ENCODE data around the gene ACSM2B. TPM values are rescaled to one million over a fixed set of nuclear protein-coding genes. Genes with fewer than 3 reads are reported as not detected.
"Not testable (repeated sequence)": the region's sequence is repeated elsewhere in the genome, so short reads cannot be mapped to it uniquely, and the experiment has no call there.

Gene ACSM2B
- total RNA-seq, 1 experiment from 2014 or later = not detected

DNA sequence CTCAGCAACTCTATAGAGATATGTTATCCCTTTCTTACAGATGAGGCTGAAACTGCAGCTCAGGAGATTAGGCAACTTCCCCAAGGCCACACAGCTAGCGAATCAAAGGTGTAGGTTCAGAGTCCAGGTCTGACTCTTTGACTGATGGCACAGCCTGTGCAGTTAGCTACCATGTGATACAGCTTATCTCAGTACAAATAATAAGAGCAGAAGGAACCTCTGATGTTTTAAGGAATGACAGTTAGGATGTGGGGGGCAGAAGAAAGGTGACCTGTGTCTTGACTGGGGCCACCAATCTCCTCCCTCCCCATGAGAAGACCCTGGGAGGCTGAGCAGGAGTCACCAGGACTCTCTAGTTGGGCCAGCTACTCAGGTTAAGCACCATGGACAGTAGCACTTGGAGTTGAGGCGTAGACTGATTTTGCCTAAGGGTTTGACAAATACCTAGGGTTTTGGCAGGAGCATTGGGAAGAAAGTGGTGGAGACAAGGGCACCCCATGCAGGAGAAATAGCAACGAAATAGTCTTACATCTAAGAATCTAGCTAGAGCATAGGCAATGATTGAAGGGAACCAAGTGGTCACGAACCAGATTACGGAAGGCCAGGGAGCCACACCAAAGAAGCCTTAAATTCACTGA is 22.8 kb upstream of the ACSM2B start:
- Histone ChIP-seq H3K9me2 (ENCODE audit: insufficient read depth) (no peaks in the 10 kb centered on the region), H3K4me2 (ENCODE audit: low read length) (no peak overlapping the region), H3K27me3 (ENCODE audit: insufficient read depth, low read length) (0 out of 2 replicates have a peak, but pooled peaks cover 2% of the 10 kb centered on the region), H3K4me1 (ENCODE audit: control insufficient read depth in 1 of 2, insufficient read depth in 2 of 2, low read length in 2 of 2) (no peaks in the 10 kb centered on the region), H3K9ac (ENCODE audit: low read length) (no peak overlapping the region), H3K9me3 (ENCODE audit: control insufficient read depth in 1 of 2, insufficient read depth in 1 of 2, low read depth in 1 of 2, low read length in 2 of 2) (no peaks in the 10 kb centered on the region), H3K4me3 (replicated peaks in 1 of 2; ENCODE audit: low read depth in 1 of 2, low read length in 2 of 2) (no peak overlapping the region), H3K36me3 (ENCODE audit: control insufficient read depth in 1 of 2, insufficient read depth in 2 of 2, low read length in 2 of 2) (no peaks in the 10 kb centered on the region), H3K79me2 (ENCODE audit: insufficient read depth, low read length) (no peaks in the 10 kb centered on the region), H2AFZ (ENCODE audit: low read depth, low read length, poor library complexity, severe bottlenecking) (no peak overlapping the region), H3K27ac (ENCODE audit: low read depth, low read length) (no peak overlapping the region), H4K20me1 (ENCODE audit: insufficient read depth) (no peaks in the 10 kb centered on the region)
- TF ChIP-seq, protein P1, sequence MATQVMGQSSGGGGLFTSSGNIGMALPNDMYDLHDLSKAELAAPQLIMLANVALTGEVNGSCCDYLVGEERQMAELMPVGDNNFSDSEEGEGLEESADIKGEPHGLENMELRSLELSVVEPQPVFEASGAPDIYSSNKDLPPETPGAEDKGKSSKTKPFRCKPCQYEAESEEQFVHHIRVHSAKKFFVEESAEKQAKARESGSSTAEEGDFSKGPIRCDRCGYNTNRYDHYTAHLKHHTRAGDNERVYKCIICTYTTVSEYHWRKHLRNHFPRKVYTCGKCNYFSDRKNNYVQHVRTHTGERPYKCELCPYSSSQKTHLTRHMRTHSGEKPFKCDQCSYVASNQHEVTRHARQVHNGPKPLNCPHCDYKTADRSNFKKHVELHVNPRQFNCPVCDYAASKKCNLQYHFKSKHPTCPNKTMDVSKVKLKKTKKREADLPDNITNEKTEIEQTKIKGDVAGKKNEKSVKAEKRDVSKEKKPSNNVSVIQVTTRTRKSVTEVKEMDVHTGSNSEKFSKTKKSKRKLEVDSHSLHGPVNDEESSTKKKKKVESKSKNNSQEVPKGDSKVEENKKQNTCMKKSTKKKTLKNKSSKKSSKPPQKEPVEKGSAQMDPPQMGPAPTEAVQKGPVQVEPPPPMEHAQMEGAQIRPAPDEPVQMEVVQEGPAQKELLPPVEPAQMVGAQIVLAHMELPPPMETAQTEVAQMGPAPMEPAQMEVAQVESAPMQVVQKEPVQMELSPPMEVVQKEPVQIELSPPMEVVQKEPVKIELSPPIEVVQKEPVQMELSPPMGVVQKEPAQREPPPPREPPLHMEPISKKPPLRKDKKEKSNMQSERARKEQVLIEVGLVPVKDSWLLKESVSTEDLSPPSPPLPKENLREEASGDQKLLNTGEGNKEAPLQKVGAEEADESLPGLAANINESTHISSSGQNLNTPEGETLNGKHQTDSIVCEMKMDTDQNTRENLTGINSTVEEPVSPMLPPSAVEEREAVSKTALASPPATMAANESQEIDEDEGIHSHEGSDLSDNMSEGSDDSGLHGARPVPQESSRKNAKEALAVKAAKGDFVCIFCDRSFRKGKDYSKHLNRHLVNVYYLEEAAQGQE (IDR thresholded peaks at IDR 0.05; ENCODE audit: low read depth) = peak; percentile 59
- TF ChIP-seq, protein P2, sequence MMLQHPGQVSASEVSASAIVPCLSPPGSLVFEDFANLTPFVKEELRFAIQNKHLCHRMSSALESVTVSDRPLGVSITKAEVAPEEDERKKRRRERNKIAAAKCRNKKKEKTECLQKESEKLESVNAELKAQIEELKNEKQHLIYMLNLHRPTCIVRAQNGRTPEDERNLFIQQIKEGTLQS (IDR thresholded peaks at IDR 0.05) = no peak
- DNase-seq (ENCODE audit: low read depth, low spot score) (no peak), ATAC-seq (no peak)
- RAD21 ChIA-PET (ENCODE audit: low non-redundant PET in 1 of 2, low total read pairs in 2 of 2, uncharacterized antibody in 2 of 2, unreplicated experiment in 2 of 2) = no interaction called here
- intact Hi-C loops (cut with micrococcal nuclease) = no loop called here
- POLR2A ChIA-PET = no interaction called here
- no TSS peak for BruUV-seq (replicated peaks)
- CTCF ChIA-PET = no interaction called here

DNA sequence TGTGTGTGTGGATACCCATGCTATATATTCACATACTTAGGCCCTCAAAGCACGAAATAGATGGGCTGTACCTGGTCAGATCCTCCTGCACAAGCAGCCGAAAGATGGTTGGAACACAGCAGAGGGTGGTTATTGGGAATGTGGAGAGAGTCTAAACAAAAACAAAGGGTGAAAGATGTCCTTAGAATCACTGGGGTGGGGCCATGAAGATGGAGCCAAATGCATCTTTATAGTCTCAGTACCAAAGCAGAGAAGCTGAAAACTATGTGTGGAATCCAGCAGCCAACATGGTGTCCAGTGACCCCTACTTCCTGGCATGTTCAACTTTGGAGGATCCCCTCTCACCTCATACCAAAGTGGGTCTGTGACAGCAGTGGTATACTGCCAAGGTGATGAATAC is 19.5 kb upstream of the ACSM2B start:
- H3K27ac ChIP-seq (ENCODE audit: low read depth, low read length); H3K9ac ChIP-seq (ENCODE audit: low read length); DNase-seq (ENCODE audit: low read depth, low spot score); H3K36me3 ChIP-seq (ENCODE audit: control insufficient read depth in 1 of 2, insufficient read depth in 2 of 2, low read length in 2 of 2); BruUV-seq (replicated peaks); H3K9me3 ChIP-seq (ENCODE audit: control insufficient read depth in 1 of 2, insufficient read depth in 1 of 2, low read depth in 1 of 2, low read length in 2 of 2); H3K79me2 ChIP-seq (ENCODE audit: insufficient read depth, low read length); ATAC-seq; H3K4me2 ChIP-seq (ENCODE audit: low read length); H3K4me3 ChIP-seq (replicated peaks in 1 of 2; ENCODE audit: low read depth in 1 of 2, low read length in 2 of 2); RAD21 ChIA-PET (ENCODE audit: low non-redundant PET in 1 of 2, low total read pairs in 2 of 2, uncharacterized antibody in 2 of 2, unreplicated experiment in 2 of 2); H3K27me3 ChIP-seq (ENCODE audit: insufficient read depth, low read length); CTCF ChIA-PET; H2AFZ ChIP-seq (ENCODE audit: low read depth, low read length, poor library complexity, severe bottlenecking); POLR2A ChIA-PET; intact Hi-C loops (cut with micrococcal nuclease); H4K20me1 ChIP-seq (ENCODE audit: insufficient read depth); H3K9me2 ChIP-seq (ENCODE audit: insufficient read depth); H3K4me1 ChIP-seq (ENCODE audit: control insufficient read depth in 1 of 2, insufficient read depth in 2 of 2, low read length in 2 of 2): not testable (repeated sequence)

DNA sequence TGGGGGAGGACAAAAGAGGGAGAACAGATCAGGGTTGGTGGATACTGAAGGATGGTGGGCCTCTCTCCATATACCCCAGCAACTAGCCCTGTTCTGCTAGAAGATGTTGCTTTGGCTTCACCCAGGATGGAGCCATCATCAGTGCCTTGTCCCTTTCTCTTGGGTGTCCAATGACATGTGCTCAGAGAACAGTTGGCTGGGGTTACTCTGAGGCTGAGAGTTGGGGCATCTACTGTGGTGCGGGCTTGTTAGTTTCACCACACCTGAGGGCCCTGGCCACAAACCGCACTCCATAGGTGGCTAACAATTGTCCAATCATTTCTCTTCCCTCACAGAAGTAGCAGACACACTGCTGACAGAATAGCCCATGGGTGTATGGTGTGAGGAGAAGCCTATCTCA is 18.9 kb upstream of the ACSM2B start:
- CTCF ChIA-PET; H2AFZ ChIP-seq (ENCODE audit: low read depth, low read length, poor library complexity, severe bottlenecking); H3K4me3 ChIP-seq (replicated peaks in 1 of 2; ENCODE audit: low read depth in 1 of 2, low read length in 2 of 2); H3K4me2 ChIP-seq (ENCODE audit: low read length); H3K79me2 ChIP-seq (ENCODE audit: insufficient read depth, low read length); H3K9ac ChIP-seq (ENCODE audit: low read length); DNase-seq (ENCODE audit: low read depth, low spot score); H3K36me3 ChIP-seq (ENCODE audit: control insufficient read depth in 1 of 2, insufficient read depth in 2 of 2, low read length in 2 of 2); intact Hi-C loops (cut with micrococcal nuclease); H3K27me3 ChIP-seq (ENCODE audit: insufficient read depth, low read length); H4K20me1 ChIP-seq (ENCODE audit: insufficient read depth); BruUV-seq (replicated peaks); H3K27ac ChIP-seq (ENCODE audit: low read depth, low read length); H3K4me1 ChIP-seq (ENCODE audit: control insufficient read depth in 1 of 2, insufficient read depth in 2 of 2, low read length in 2 of 2); H3K9me2 ChIP-seq (ENCODE audit: insufficient read depth); RAD21 ChIA-PET (ENCODE audit: low non-redundant PET in 1 of 2, low total read pairs in 2 of 2, uncharacterized antibody in 2 of 2, unreplicated experiment in 2 of 2); ATAC-seq; POLR2A ChIA-PET; H3K9me3 ChIP-seq (ENCODE audit: control insufficient read depth in 1 of 2, insufficient read depth in 1 of 2, low read depth in 1 of 2, low read length in 2 of 2): not testable (repeated sequence)

DNA sequence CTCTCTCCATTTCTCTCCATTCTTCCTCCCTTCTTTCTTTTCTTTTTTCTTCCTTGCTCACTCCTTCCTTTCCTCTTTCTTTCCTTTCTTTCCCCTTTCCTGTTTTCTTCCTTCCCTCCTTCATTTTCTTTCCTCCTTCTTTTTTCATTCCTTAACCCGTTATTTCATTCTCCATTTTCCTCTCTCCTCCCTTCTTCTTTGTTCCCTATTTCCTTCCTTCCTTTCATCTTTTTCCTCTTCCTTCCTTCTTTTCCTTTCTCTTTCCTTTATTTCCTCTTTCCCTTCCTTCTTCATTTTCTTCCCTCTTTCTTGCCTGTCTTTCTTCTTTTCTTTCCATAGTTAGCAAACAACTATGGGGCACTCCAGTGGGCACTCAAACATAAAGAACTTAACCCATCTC is 16.6 kb upstream of the ACSM2B start:
- ATAC-seq; POLR2A ChIA-PET; H3K27me3 ChIP-seq (ENCODE audit: insufficient read depth, low read length); BruUV-seq (replicated peaks); RAD21 ChIA-PET (ENCODE audit: low non-redundant PET in 1 of 2, low total read pairs in 2 of 2, uncharacterized antibody in 2 of 2, unreplicated experiment in 2 of 2); DNase-seq (ENCODE audit: low read depth, low spot score); H3K79me2 ChIP-seq (ENCODE audit: insufficient read depth, low read length); H3K9ac ChIP-seq (ENCODE audit: low read length); H3K4me1 ChIP-seq (ENCODE audit: control insufficient read depth in 1 of 2, insufficient read depth in 2 of 2, low read length in 2 of 2); H2AFZ ChIP-seq (ENCODE audit: low read depth, low read length, poor library complexity, severe bottlenecking); H3K9me3 ChIP-seq (ENCODE audit: control insufficient read depth in 1 of 2, insufficient read depth in 1 of 2, low read depth in 1 of 2, low read length in 2 of 2); H3K4me3 ChIP-seq (replicated peaks in 1 of 2; ENCODE audit: low read depth in 1 of 2, low read length in 2 of 2); H3K36me3 ChIP-seq (ENCODE audit: control insufficient read depth in 1 of 2, insufficient read depth in 2 of 2, low read length in 2 of 2); H4K20me1 ChIP-seq (ENCODE audit: insufficient read depth); H3K9me2 ChIP-seq (ENCODE audit: insufficient read depth); CTCF ChIA-PET; H3K4me2 ChIP-seq (ENCODE audit: low read length); intact Hi-C loops (cut with micrococcal nuclease); H3K27ac ChIP-seq (ENCODE audit: low read depth, low read length): not testable (repeated sequence)
